Muscle layer of duodenum (tissue), 2 donors: ENCODE data around the gene UPK2.

ENCODE experiments used
- H3K27ac ChIP-seq: one replicate; pipeline ENCODE4 v1.7.0; 2013; ENCODE audit warnings: mild to moderate bottlenecking, low read length
- H3K27me3 ChIP-seq: one replicate; pipeline ENCODE4 v1.7.0; 2013; ENCODE audit warnings: low read depth, mild to moderate bottlenecking, control low read depth, low read length
- H3K36me3 ChIP-seq, 2 donors: one replicate each; pipeline ENCODE4 v1.7.0; 2013; ENCODE audit warnings: low read length in 2 of 2, control low read depth in 1 of 2, mild to moderate bottlenecking in 1 of 2; ENCODE audit not compliant: insufficient read depth in 2 of 2, control insufficient read depth in 1 of 2
- H3K4me1 ChIP-seq, 2 donors: one replicate each; pipeline ENCODE4 v1.7.0; 2013; ENCODE audit warnings: low read length in 2 of 2, mild to moderate bottlenecking in 2 of 2, control low read depth in 1 of 2, moderate library complexity in 1 of 2; ENCODE audit not compliant: insufficient read depth in 2 of 2, control insufficient read depth in 1 of 2
- H3K4me3 ChIP-seq, 2 donors: one replicate each; pipeline ENCODE4 v1.7.0; 2013; ENCODE audit warnings: low read length in 2 of 2, low read depth in 1 of 2, mild to moderate bottlenecking in 1 of 2
- H3K9me3 ChIP-seq, 2 donors: one replicate each; pipeline ENCODE4 v1.7.0; 2013; ENCODE audit warnings: low read length in 2 of 2, control low read depth in 1 of 2, mild to moderate bottlenecking in 1 of 2; ENCODE audit not compliant: control insufficient read depth in 1 of 2
- donor health status: healthy.

The UPK2 gene

GRCh38 chr11:118998822-118999221, 42.7 kb downstream of the UPK2 start:
- Histone ChIP-seq H3K36me3 (peaks cover 0 to 26% of the 10 kb centered on the region in 2 donors), H3K4me1 (peaks cover 6 to 21% of the 10 kb centered on the region in 2 donors), H3K4me3 (peak overlapping the region; percentile 84 to 88), H3K9me3 (no peaks in the 10 kb centered on the region), H3K27me3 (no peaks in the 10 kb centered on the region), H3K27ac (peak overlapping the region; percentile 84)

DNA sequence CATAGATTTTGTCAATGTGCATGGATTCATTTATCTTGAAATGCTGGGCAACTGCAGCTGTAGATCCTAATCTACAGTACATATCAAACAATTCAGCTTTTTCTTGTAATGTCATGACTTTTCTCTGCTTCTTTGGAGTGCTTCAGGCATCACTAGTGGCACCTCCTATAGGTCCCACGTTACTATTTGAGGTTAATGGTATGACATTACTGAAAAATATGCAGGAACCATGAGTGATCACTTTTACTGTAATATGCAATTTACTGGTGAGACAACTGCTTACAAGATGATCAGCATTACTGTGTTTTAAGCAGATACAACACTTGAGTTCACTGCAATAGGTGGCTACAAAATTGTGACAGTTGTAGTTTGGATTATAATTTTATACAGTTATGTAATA, 44.8 kb downstream of the UPK2 start:
- no peak overlapping the region for H3K27ac ChIP-seq
- no peaks in the 10 kb centered on the region for H3K27me3 ChIP-seq
- H3K9me3 ChIP-seq: no peaks in the 10 kb centered on the region
- peaks cover 0 to 38% of the 10 kb centered on the region in 2 donors for H3K36me3 ChIP-seq
- peaks cover 6 to 21% of the 10 kb centered on the region in 2 donors for H3K4me1 ChIP-seq
- H3K4me3 ChIP-seq: no peak overlapping the region

GRCh38 chr11:119006656-119007055, 50.6 kb downstream of the UPK2 start:
- Histone ChIP-seq H3K9me3 (no peaks in the 10 kb centered on the region), H3K4me1 (no peaks in the 10 kb centered on the region), H3K36me3 (peaks cover 11 to 58% of the 10 kb centered on the region in 2 donors), H3K27ac (no peak overlapping the region), H3K4me3 (no peak overlapping the region), H3K27me3 (no peaks in the 10 kb centered on the region)
